Skin epidermis (tissue), 12 donors: ENCODE results near the gene CUL9.
A peak's percentile ranks its signal among the peaks of the same experiment; 100 is the strongest.

Source experiments
- H3K27ac ChIP-seq, 21 experiments: fragments of 200-600 bp; sonication (generic) in 11 of 21; one replicate each; pipeline ENCODE4 v1.5.0; 2020; ENCODE audit warnings: mild to moderate bottlenecking in 3 of 21, inconsistent platforms in 2 of 21, moderate library complexity in 2 of 21
- H3K4me3 ChIP-seq, 7 experiments: fragments of 200-600 bp; sonication (generic) in 2 of 7; one replicate each; pipeline ENCODE4 v1.5.0; 2020; ENCODE audit warnings: inconsistent platforms in 2 of 7, mild to moderate bottlenecking in 2 of 7, moderate library complexity in 1 of 7

Gene CUL9

GRCh38 chr6:43263314-43264178 lies 81.5 kb downstream of the CUL9 start:
- no peak overlapping the region for H3K4me3 ChIP-seq
- H3K27ac ChIP-seq = no peak overlapping the region

GRCh38 chr6:43264599-43265145 lies 82.7 kb downstream of the CUL9 start:
- Histone ChIP-seq H3K27ac (no peak overlapping the region), H3K4me3 (no peak overlapping the region)

- H3K4me3 ChIP-seq = no peak overlapping the region
- no peak overlapping the region for H3K27ac ChIP-seq
These were observed 83.6 kb downstream of the CUL9 start for GRCh38 chr6:43265564-43265963.

GRCh38 chr6:43267619-43268354 lies 85.8 kb downstream of the CUL9 start:
- peak overlapping the region in 2 of 21 experiments; percentile 7 to 21 for H3K27ac ChIP-seq
- H3K4me3 ChIP-seq = no peak overlapping the region

- peak overlapping the region in 4 of 21 experiments; percentile 7 to 23 (median 14) for H3K27ac ChIP-seq
- no peak overlapping the region for H3K4me3 ChIP-seq
These were observed 86.3 kb downstream of the CUL9 start for GRCh38 chr6:43268355-43268700.

GRCh38 chr6:43268782-43269272 lies 86.8 kb downstream of the CUL9 start:
- Histone ChIP-seq H3K4me3 (no peak overlapping the region), H3K27ac (peak overlapping the region in 1 of 21 experiments; percentile 21)

GRCh38 chr6:43269273-43270007 lies 87.4 kb downstream of the CUL9 start:
- Histone ChIP-seq H3K4me3 (peak overlapping the region in 5 of 7 experiments; percentile 3 to 21 (median 8)), H3K27ac (peak overlapping the region in 2 of 21 experiments; percentile 10 to 22)

- Histone ChIP-seq H3K27ac (no peak overlapping the region), H3K4me3 (no peak overlapping the region)
These were observed 89.3 kb downstream of the CUL9 start for GRCh38 chr6:43271103-43271815.

GRCh38 chr6:43271944-43272343 lies 89.9 kb downstream of the CUL9 start:
- Histone ChIP-seq H3K4me3 (no peak overlapping the region), H3K27ac (no peak overlapping the region)

GRCh38 chr6:43273707-43274106 lies 91.7 kb downstream of the CUL9 start:
- no peak overlapping the region for H3K4me3 ChIP-seq
- H3K27ac ChIP-seq = no peak overlapping the region
